Retinal pigment epithelial cell (primary cell): ENCODE results near the gene SFRP5.
A peak's percentile ranks its signal among the peaks of the same experiment; 100 is the strongest.

Experiments
- DNase-seq: peaks from one replicate; pipeline ENCODE4 v3.0.0-alpha.2; 2010; ENCODE audit warnings: low read depth
- H3K4me3 ChIP-seq: 2 replicates; pipeline ENCODE4 v1.5.1; 2011; ENCODE audit warnings: mild to moderate bottlenecking, low read length, control low read depth, moderate library complexity
- CTCF ChIP-seq: conservative IDR thresholded peaks from 2 replicates; pipeline ENCODE4 v1.5.1; 2011; ENCODE audit warnings: low read depth, low read length, control low read depth, inconsistent platforms

Gene SFRP5

DNA sequence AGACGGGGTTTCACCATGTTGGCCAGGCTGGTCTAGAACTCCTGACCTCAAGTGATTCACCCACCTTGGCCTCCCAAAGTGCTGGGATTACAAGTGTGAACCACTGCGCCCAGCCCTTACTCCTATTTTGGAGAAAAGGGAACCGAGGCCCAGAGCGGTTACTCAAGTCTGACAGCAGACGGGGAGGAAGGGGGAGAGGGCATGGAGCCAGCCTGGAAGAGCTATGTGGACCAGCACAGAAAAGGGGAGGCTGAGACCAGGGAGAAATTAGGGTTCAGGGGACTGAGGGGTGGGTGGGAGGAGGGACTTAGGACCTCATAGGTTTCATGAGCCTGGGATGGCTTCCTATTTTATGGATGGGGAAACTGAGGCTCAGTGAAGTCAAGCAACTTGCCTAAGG, 1.5 kb downstream of the SFRP5 start:
- DNase-seq, result no peak
- TF ChIP-seq CTCF, result no peak
- peak overlapping the region; percentile 74 for H3K4me3 ChIP-seq

- H3K4me3 ChIP-seq, result peak overlapping the region; percentile 3
- no peak for TF ChIP-seq CTCF
- DNase-seq, result no peak
Measured at GRCh38 chr10:97768322-97769315, 3.2 kb downstream of the SFRP5 start.

GRCh38 chr10:97766996-97767924, 4.5 kb downstream of the SFRP5 start:
- TF ChIP-seq CTCF, result no peak
- no peak for DNase-seq
- no peak overlapping the region for H3K4me3 ChIP-seq

DNA sequence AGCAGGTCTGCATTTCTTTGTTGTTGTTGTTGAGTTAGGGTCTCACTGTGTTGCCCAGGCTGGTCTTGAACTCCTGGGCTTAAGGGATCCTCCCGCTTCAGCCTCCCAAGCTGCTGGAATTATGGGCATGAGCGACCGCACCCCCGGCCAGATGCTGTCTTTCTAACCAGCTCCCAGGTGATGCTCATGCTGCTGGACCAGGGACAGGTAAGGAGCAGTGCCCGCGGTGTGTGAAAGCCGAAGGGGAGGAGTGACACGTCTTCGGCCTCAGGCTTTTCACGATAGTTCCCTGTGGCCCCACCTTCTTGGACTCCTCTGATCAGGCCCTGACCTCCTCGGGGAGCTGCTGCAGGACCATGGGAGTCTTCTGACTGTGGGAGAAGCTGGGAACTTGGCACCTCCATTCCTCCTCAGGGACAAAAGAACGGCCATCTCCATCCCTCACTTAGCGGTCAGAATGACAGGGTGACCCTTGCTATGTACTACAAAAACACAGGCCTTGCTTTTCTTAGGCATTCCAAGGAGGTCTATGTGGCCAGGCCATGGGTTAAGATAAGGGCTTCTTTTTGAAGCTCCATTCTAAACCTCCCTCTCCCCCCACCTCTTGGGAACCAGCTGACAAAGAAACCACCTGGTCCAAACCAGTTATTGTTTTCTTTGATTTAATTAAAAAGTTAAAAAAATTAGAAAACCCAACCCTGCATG, 5.5 kb downstream of the SFRP5 start:
- TF ChIP-seq CTCF, result no peak
- H3K4me3 ChIP-seq, result no peak overlapping the region
- DNase-seq, result no peak

DNA sequence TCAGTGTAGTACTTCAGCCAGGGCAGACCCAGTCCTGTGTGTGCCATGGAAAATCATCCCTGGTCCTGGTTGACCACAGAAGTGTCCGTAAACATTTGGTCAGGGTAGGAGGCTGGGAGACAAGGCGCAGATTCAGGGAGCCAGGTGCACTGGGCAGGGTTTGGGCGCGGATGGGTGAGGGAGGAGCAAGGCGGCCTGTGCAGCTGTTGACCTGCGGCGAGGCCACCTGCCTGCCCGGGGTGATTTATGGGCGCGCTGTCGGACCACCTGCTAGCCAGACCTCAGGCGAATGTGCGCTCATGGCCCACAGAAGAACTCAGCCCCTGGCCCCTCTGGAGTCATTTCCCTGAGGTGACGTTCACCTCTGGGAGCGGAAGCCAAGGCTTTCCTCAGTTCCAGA, 6.6 kb downstream of the SFRP5 start:
- H3K4me3 ChIP-seq, result no peak overlapping the region
- DNase-seq, result no peak
- no peak for TF ChIP-seq CTCF

- peak; percentile 91 for DNase-seq
- no peak for TF ChIP-seq CTCF
- H3K4me3 ChIP-seq, result no peak overlapping the region
Measured at GRCh38 chr10:97764519-97764931, 7.3 kb downstream of the SFRP5 start.
